HG03565 (cell line): ENCODE measurements around the gene BCL2L11.
A peak's percentile ranks its signal among the peaks of the same experiment; 100 is the strongest.

ENCODE experiments used
- ATAC-seq: cut with Tn5 transposase; IDR thresholded peaks from one replicate; pipeline ENCODE4 v1.9.1; 2021; ENCODE audit warnings: mild to moderate bottlenecking, moderate library complexity; ENCODE audit not compliant: unreplicated experiment

BCL2L11 gene

GRCh38 chr2:111167076-111167862 lies 46.6 kb downstream of the BCL2L11 start:
- ATAC-seq, result no peak

GRCh38 chr2:111167863-111168162 lies 47.1 kb downstream of the BCL2L11 start:
- no peak for ATAC-seq

DNA sequence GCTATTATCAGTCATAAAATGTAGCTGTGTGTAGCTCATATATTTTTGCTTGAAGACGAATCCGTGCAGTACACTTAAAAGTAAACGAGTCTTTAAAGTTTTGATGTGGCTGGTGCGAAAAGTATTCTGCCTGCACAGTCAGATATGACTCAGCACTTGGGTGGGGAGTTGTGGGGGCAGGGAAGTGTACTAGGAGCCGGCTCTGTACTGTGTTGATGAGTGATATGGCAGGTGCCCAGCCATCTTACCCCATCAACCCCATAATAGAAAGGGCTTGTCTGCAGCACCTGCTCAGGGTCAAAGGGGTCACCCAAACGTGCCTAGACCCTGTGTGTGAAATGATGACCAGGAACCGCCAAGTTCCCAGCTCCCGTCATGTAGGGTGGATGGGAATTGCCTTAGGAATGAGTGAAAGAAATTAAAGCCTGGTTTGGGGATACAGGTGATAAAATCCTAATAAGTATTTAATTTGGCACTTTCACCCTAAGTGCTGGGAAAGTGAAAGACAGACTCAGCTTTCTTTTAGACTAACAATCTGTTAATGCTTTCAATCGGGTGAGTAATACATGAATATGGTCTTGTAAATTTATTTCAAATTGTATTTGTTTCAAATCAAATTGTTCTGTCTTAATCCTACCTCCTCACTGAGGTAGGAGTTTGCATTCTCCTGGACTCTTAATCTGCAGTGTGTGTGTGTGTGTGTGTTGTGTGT lies 48.0 kb downstream of the BCL2L11 start:
- peak; percentile 74 for ATAC-seq

DNA sequence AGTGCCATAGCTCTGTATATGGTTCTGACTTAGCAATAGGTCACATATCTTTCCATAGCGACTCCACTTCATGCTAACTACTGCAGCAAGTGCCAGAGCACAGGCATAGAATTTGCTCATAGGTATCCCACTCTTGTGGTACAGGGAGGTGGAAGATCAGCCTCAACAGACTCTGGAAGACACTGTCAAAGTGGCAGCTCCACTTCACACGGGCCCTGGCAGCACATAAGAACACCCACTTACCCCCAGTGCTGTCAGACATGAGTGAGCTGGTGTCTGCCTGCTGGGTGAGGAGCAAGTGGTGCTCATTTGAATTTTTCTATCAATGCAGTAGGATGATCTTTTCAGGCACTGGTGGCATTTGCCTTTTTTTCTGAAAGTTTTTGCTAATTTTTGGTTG lies 48.6 kb downstream of the BCL2L11 start:
- ATAC-seq, result no peak

DNA sequence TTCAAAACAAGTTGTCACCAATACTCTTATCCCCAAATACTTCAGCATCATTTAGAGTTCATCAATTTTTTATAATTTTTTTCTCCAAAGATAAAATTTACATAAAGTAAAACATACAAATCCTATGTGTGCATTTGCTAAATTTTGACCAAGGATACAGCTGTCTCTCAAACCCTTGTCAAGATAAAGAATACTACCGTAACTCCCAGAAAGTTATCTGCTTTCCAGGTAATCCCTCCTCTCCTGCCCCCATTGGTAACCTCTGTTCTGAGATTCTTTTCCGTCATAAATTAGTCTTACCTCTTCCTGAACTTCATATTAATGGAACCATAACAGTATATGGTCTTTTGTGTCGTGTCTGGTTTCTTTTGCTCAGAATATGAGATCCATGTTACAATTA lies 49.2 kb downstream of the BCL2L11 start:
- ATAC-seq, result no peak

DNA sequence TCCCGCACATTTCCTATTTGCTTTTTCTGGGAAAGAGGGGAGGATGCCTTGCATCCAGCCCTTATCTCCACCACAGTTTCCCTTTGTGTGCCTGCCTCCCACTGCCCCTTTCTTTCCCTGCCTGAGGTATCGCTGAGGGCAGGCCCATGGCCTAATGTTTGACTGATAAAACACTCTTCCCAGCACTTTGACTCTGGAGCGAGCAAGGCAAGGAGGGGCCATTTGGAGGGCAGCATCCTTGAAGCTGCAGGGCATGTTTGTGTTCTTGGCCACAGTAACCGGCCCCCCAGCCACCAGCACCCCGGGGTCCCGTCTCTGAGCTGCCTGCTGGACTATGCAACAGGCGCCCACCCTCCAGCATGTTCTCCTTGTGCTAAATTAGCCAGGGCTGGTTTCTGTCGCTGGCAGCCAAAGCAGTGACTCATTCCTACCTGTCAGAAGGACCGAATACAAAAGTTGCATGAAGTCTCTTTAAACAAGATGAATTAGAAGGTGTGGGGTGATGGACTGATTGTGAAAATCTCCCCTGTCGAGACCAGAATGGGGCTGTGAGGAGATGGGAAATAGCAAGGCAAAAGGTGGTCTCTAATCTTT lies 50.7 kb downstream of the BCL2L11 start:
- ATAC-seq, result no peak

DNA sequence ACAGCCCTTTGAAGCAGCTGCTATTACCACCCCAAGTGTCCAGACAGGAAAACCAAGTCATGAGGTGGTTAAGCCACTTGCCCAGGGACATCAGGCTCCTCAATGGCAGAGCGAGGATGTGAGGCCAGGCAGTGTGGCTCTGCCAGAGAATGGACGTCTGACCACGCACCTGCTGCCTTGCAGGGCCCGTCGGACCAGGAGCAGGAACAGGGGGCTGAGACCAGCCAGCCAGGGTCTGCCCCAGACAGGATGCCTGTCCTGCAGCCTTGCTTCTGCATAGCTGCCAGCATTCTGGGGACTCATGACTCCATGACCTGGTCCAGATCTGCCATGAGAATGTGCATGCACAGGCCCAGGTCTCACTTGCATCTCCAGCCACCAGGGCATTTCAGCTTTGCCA lies 52.0 kb downstream of the BCL2L11 start:
- ATAC-seq, result no peak

DNA sequence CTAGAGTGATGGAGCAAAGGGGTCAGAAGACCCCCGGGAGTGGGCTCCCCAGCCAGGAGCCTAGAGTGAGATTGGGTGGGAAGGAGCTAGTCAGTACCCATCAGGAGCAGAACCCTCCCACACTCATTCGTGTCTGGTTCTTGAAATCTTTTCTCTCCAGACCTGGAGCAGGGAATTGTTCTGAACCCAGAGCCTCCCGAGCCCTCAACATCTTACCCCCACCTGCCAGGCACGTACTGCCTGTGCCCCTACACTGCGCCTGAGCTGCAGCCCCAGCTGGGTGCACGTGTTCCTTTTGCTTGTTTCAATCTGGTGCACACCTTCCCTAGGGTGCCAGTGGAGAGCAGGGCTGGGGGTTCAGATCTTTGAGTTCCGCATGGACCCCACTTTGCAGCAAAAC lies 52.6 kb downstream of the BCL2L11 start:
- ATAC-seq, result no peak

GRCh38 chr2:111173856-111174255 lies 53.1 kb downstream of the BCL2L11 start:
- no peak for ATAC-seq

- ATAC-seq, result no peak
These were observed 54.9 kb downstream of the BCL2L11 start for GRCh38 chr2:111175615-111176014.

DNA sequence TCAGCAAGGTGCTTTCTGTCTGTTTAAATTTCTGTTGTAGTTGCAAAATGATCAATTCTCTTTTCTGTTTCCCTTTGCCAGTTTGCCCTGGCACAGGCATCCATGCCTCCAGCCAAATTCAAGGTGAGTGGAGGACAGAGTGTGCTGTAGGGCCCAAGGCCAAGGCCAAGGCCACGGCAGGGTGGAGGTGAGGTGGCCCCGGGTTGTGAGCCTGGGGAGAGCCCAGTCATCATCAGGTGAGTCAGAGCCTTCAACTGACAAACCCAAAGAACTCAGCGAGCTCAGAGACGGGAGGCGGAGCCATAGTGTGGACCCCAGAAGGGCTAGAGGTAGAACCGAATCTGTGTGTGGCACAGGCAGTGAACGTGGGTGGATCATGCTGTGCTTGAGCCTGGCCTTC lies 55.7 kb downstream of the BCL2L11 start:
- ATAC-seq, result no peak

GRCh38 chr2:111176867-111177266 lies 56.2 kb downstream of the BCL2L11 start:
- no peak for ATAC-seq

DNA sequence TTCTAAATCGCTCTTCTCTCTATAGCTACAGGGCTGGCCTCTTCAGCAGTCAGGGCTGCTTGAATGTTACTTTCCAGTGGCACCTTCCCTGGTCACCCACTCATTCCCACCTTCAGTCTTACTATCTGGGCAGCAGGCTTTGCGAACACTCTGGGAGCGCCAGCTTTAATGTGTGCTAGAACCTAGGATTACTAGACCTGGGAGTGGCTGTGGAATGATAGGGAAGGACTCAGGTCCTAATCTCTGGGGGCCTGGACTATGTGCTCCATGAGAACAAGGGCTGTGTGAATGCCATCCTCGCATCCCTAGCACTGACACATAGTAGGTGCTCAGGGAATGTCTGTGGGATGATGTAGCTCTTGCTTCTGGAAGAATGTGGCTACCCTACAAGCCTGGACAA lies 57.6 kb downstream of the BCL2L11 start:
- ATAC-seq, result no peak

GRCh38 chr2:111178730-111179405 lies 58.2 kb downstream of the BCL2L11 start:
- ATAC-seq, result no peak

- no peak for ATAC-seq
These were observed 61.4 kb downstream of the BCL2L11 start for GRCh38 chr2:111182121-111182520.

GRCh38 chr2:111182740-111183139 lies 62.0 kb downstream of the BCL2L11 start:
- no peak for ATAC-seq

GRCh38 chr2:111184725-111185310 lies 64.1 kb downstream of the BCL2L11 start:
- ATAC-seq, result no peak

DNA sequence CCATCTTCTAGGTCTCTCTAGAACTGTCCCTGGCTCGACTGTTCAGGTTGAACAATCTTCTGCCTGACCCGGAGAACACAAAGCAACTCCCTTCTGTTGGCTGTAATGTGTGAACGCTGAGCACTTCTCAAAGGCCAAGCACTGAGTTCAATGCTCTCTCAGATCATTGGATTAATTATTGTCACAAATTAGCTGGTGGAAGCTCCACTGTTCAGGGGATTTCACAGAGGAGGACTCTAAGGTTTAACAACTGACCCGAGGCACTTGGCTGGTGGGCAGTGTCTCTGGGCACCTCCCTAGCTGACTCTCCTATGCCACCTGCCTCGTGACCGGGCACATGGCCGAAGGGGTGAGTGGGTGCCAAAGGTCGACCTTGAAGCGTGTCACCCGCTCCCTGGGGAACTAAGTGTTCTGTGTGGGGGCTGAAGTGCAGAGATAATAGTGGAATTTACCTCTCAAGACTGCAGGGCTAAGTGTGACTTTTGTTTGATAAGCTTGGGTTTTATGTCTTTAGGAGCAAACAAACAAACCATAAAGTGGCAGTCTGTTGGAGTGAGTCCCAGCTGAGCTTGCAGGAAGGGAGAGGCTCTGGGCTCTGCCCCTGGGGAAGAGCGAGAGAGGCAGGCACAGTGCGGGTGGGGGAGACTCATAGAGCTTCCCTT lies 64.8 kb downstream of the BCL2L11 start:
- no peak for ATAC-seq

- no peak for ATAC-seq
These were observed 65.5 kb downstream of the BCL2L11 start for GRCh38 chr2:111186121-111186715.

DNA sequence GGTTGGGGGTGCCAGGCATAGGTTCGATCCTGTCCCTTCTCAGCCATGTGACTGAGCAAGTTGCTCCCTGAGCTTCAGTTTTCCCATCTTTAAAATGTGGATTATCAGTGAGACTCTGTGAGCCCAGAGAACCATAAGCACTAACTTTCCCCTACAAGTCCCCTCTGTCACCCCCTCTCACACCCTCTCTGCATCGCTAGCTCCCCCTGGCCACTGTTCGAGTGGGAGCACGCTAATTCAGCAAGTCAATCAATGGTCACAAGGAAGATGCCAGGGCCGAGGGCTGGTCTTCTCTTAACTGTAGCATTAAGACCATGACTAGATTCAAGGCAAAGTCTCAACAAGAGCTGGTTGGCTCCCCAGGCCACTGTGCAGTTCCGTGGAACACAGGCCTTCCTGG lies 66.2 kb downstream of the BCL2L11 start:
- ATAC-seq, result no peak
